Measurements from ENCODE around the gene PALM. TPM values are rescaled to one million over a fixed set of nuclear protein-coding genes. Genes with fewer than 3 reads are reported as not detected.
"Not testable (repeated sequence)": the region's sequence is repeated elsewhere in the genome, so short reads cannot be mapped to it uniquely, and the experiment has no call there.

Gene PALM
- total and polyA plus RNA-seq, 4 donors, result 0.92 to 5.1 (median 4.3) TPM

DNA sequence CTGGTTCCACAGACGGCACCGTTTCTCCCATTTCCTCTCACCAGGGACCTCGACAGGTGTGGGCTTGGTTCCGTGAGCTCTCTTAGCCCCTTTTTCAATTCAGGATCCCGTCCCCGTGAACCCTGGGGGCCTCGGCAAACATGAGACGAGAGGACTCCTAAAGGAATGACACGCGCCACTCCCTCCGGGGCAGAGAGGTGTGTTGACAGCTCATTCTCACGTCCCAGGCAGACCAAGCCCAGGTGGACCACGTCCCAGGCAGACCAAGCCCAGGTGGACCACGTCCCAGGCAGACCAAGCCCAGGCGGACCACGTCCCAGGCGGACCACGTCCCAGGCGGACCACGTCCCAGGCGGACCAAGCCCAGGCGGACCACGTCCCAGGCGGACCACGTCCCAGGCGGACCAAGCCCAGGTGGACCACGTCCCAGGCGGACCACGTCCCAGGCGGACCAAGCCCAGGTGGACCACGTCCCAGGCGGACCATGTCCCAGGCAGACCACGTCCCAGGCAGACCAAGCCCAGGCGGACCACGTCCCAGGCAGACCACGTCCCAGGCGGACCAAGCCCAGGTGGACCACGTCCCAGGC is 41.7 kb upstream of the PALM start:
- not testable (repeated sequence) for H3K4me3 ChIP-seq (ENCODE audit: low read depth in 1 of 3, low read length in 3 of 3); H3K27me3 ChIP-seq (ENCODE audit: control insufficient read depth in 4 of 4, insufficient read depth in 4 of 4, low read length in 3 of 4); H3K36me3 ChIP-seq (ENCODE audit: control insufficient read depth in 4 of 4, insufficient read depth in 3 of 4, low read depth in 1 of 4, low read length in 3 of 4); DNase-seq (ENCODE audit: low spot score); H3K9me3 ChIP-seq (ENCODE audit: control insufficient read depth in 4 of 4, low read length in 3 of 4); H3K27ac ChIP-seq (ENCODE audit: low read depth in 1 of 2, low read length in 2 of 2); H3K9ac ChIP-seq (ENCODE audit: low read depth in 1 of 2, low read length in 2 of 2)
- 87% methylated on average over 37 of the region's 38 CpGs for WGBS
- peaks cover 0 to 18% (median 13%) of the 10 kb centered on the region in 4 donors for H3K4me1 ChIP-seq (ENCODE audit: control insufficient read depth in 4 of 4, insufficient read depth in 4 of 4, low read length in 3 of 4)

DNA sequence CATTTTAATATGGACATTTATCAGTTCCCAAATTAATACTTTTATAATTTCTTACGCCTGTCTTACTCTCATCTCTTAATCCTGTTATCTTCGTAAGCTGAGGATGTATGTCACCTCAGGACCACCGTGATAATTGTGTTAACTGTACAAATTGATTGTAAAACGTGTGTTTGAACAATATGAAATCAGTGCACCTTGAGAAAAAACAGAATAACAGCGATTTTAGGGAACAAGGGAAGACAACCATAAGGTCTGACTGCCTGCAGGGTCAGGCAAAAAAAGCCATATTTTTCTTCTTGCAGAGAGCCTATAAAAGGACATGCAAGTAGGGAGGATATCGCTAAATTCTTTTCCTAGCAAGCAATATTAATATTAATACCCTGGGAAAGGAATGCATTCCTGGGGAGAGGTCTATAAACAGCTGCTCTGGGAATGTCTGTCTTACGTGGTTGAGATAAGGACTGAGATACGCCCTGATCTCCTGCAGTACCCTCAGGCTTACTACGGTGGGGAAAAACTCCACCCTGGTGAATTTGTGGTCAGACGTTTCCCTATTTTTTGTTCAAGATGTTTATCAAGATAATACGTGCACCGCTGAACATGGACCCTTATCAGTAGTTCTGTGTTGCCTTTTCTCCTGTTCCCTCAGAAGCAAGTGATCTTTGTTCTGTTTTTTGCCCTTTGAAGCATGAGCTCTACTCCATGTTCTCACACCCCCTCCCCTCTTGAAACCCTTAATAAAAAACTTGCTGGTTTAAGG is 39.9 kb upstream of the PALM start:
- DNase-seq (ENCODE audit: low spot score); H3K4me3 ChIP-seq (ENCODE audit: low read depth in 1 of 3, low read length in 3 of 3); H3K36me3 ChIP-seq (ENCODE audit: control insufficient read depth in 4 of 4, insufficient read depth in 3 of 4, low read depth in 1 of 4, low read length in 3 of 4); H3K9ac ChIP-seq (ENCODE audit: low read depth in 1 of 2, low read length in 2 of 2); H3K27ac ChIP-seq (ENCODE audit: low read depth in 1 of 2, low read length in 2 of 2); H3K27me3 ChIP-seq (ENCODE audit: control insufficient read depth in 4 of 4, insufficient read depth in 4 of 4, low read length in 3 of 4); H3K9me3 ChIP-seq (ENCODE audit: control insufficient read depth in 4 of 4, low read length in 3 of 4): not testable (repeated sequence)
- H3K4me1 ChIP-seq (ENCODE audit: control insufficient read depth in 4 of 4, insufficient read depth in 4 of 4, low read length in 3 of 4), result peaks cover 0 to 13% (median 9%) of the 10 kb centered on the region in 4 donors
- WGBS, result 54% methylated on average over 12 of the region's 12 CpGs

DNA sequence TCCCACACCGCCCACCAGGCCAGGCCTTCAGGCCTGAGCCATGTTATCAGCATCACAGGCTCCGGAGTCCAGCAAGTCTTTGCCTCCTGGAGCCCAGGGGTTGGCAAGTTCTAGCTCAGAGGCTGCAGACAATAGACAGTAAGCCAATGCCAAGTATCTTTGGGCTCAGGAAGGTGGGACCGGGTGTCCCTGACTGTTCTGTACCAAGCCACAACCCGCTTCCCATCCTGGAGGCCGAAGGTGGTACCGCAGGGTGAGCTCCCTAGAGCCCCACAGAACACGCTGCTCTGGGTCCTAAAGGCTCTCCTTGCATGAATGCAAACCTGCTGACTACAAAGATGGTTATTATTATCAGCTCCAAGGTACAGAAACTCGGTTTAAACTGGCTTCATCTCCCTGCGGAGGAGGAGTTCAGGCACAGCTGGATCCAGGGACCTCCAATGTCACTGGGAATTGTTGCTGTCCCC is 38.1 kb upstream of the PALM start:
- WGBS, result 80% methylated on average over 9 of the region's 9 CpGs
- Histone ChIP-seq H3K4me1 (ENCODE audit: control insufficient read depth in 4 of 4, insufficient read depth in 4 of 4, low read length in 3 of 4) (peaks cover 0 to 14% (median 4%) of the 10 kb centered on the region in 4 donors), H3K9me3 (ENCODE audit: control insufficient read depth in 4 of 4, low read length in 3 of 4) (no peaks in the 10 kb centered on the region), H3K36me3 (ENCODE audit: control insufficient read depth in 4 of 4, insufficient read depth in 3 of 4, low read depth in 1 of 4, low read length in 3 of 4) (no peaks in the 10 kb centered on the region), H3K27ac (ENCODE audit: low read depth in 1 of 2, low read length in 2 of 2) (no peak overlapping the region), H3K27me3 (ENCODE audit: control insufficient read depth in 4 of 4, insufficient read depth in 4 of 4, low read length in 3 of 4) (no peaks in the 10 kb centered on the region), H3K9ac (ENCODE audit: low read depth in 1 of 2, low read length in 2 of 2) (no peak overlapping the region), H3K4me3 (ENCODE audit: low read depth in 1 of 3, low read length in 3 of 3) (no peak overlapping the region)
- DNase-seq (ENCODE audit: low spot score), result no peak
- TF ChIP-seq FOXA1 (IDR thresholded peaks at IDR 0.05) (no peak), HNF4A (conservative IDR thresholded peaks at IDR 0.05) (no peak), YY1 (IDR thresholded peaks at IDR 0.05) (no peak), RAD21 (IDR thresholded peaks at IDR 0.05) (no peak), FOXA2 (IDR thresholded peaks at IDR 0.05) (no peak), HNF4G (IDR thresholded peaks at IDR 0.05) (no peak)
- TF ChIP-seq, protein P1, sequence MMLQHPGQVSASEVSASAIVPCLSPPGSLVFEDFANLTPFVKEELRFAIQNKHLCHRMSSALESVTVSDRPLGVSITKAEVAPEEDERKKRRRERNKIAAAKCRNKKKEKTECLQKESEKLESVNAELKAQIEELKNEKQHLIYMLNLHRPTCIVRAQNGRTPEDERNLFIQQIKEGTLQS (IDR thresholded peaks at IDR 0.05), result no peak
- TF ChIP-seq, protein P2, sequence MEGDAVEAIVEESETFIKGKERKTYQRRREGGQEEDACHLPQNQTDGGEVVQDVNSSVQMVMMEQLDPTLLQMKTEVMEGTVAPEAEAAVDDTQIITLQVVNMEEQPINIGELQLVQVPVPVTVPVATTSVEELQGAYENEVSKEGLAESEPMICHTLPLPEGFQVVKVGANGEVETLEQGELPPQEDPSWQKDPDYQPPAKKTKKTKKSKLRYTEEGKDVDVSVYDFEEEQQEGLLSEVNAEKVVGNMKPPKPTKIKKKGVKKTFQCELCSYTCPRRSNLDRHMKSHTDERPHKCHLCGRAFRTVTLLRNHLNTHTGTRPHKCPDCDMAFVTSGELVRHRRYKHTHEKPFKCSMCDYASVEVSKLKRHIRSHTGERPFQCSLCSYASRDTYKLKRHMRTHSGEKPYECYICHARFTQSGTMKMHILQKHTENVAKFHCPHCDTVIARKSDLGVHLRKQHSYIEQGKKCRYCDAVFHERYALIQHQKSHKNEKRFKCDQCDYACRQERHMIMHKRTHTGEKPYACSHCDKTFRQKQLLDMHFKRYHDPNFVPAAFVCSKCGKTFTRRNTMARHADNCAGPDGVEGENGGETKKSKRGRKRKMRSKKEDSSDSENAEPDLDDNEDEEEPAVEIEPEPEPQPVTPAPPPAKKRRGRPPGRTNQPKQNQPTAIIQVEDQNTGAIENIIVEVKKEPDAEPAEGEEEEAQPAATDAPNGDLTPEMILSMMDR (IDR thresholded peaks at IDR 0.05; ENCODE audit: low read depth, low read length, missing input control), result no peak
- TF ChIP-seq, protein P3, sequence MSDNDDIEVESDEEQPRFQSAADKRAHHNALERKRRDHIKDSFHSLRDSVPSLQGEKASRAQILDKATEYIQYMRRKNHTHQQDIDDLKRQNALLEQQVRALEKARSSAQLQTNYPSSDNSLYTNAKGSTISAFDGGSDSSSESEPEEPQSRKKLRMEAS (IDR thresholded peaks at IDR 0.05), result no peak
